Upper lobe of left lung (tissue), 4 donors: Measurements from ENCODE around the gene SCYL3.

Source experiments
- CTCF ChIP-seq, 6 experiments: fragments of 450-650 bp in 4 of 6; fragments of 200-600 bp in 2 of 6; sonication (generic) in 2 of 6; IDR thresholded peaks; one replicate each; pipeline ENCODE4 v1.5.1; 2016 to 2019; ENCODE audit warnings: antibody characterized with exemption in 6 of 6
- POLR2AphosphoS5 ChIP-seq, 2 donors: sonication (generic); formaldehyde crosslinking; IDR thresholded peaks; one replicate each; pipeline ENCODE4 v1.5.1; 2017; ENCODE audit warnings: antibody characterized with exemption in 2 of 2

GRCh38 chr1:169848456-169848855 lies 45.2 kb downstream of the SCYL3 start:
- TF ChIP-seq CTCF (IDR thresholded peaks at IDR 0.05), result no peak
- no peak for TF ChIP-seq POLR2AphosphoS5 (IDR thresholded peaks at IDR 0.05)
